ENCODE results near the gene LRRC42.

Gene LRRC42

GRCh38 chr1:54007613-54008012 is 61.5 kb downstream of the LRRC42 start:
- DNase-seq, result no peak

DNA sequence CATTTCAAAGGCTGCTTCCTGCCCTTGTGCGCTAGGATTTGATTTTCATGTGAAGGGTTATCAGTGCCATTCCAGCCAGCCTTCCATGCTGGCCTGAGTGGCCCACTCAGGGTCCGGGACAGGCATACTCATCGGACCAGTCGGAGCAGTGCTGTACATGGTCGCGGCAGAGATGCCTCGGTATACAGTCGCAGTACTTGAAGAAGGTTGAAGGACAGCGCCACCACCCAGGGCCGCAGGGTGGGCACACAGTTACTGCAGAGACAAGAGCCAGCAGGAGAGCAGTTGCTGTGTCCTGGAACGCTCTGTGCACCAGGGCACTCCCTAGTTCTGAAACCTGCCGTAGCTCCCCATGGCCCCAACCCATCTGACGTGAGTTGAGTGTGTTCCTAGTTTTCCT is 62.7 kb downstream of the LRRC42 start:
- DNase-seq, result no peak

DNA sequence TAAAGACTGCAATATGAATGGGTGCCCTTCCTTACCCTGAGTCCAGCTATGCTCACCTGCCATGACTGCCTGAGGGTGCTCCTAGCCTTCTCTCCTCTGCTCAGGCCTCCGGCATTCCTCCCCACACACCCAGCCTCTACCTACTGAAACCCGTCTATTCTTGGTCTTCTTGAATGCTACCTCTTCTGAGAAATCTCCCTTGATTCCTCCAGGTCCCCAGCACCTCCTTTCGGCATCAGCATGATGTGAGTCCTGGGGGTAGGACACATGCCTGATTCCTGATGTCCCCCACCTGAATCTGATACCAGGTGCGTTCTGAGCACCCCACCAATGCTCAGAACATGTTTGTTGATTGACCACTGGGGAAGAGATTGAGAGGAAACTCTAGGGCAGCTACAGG is 63.3 kb downstream of the LRRC42 start:
- no peak for DNase-seq

- no peak for DNase-seq
These were observed 64.4 kb downstream of the LRRC42 start for GRCh38 chr1:54010415-54011117.

DNA sequence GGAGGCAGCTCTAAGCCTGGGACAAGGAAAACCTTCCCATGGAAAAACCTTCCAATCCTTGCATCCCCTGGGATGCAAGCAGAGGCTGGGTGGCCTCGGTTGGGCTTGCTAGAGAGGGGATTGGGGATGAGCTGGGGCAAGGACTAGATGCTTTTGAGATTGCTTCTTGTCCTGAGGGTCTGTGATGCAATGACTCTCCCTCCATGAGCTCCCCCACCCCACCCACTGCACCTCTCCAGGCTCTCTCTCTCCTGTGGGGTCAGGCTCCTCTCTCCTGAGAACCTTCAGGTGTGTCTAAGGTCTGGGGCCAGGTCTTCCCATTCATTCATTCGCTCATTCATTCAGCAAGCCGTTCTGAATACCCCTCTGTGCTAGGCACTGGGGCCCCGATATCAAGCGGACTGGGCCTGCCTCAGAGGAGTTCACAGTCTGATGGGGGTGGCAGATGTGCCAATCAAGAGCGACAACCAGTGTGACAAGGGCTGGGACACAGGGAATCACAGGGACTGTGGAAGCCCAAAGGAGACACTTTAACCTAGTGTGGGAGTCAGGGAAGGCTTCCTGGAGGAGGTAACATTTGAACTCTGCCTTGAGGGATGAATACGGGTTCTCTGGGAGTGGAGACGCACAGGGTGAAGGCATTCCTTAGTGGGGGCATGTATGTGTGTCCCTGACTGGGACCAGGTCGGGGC is 65.3 kb downstream of the LRRC42 start:
- no peak for DNase-seq

DNA sequence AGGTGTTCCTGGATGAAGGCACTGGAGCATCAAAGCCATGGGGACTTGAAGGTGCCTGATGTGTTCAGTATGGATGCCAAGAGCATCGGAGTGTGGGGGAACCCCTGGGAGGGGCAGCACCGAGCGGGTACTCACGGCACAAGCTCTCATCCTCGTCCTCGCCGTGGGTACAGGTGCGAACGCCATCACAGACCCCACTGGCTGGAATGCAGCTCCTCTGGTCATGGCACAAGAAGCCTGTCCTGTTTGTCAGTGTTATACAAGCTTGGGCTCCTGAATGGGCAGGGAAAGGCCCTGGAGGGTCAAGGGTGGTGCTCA is 65.8 kb downstream of the LRRC42 start:
- DNase-seq, result no peak

GRCh38 chr1:54012863-54013262 is 66.7 kb downstream of the LRRC42 start:
- DNase-seq, result no peak

GRCh38 chr1:54013393-54014008 is 67.4 kb downstream of the LRRC42 start:
- DNase-seq, result no peak

DNA sequence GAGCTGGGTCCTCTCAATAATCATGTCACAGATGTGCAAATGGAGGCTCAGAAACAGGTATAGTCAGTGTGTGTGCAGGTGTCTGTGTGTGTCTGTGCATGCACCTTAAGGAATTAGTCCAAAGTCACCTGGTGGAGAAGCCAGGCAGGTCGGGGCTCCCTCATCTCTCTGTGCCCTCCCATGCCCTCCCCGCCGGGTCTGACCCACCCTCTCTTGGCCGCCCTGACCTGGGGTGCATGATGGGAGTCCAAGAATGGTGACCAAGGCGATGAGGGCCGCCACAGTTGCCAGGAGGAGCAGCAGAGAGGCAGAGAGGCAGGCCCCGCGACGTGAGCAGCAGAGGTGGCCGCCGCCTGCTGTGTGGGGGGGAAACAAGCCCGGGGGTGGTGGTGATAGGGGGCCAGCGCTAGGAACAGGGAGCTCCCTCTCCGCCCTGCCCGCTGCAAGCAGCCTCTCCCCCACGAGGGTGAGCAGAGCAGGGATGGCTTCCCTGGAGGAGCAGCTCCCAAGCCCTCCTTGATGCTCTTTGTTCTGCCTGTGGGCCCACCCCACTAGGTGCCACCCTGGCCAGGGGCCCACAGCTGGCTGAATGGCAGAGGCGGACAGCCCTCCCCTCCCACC is 68.0 kb downstream of the LRRC42 start:
- no peak for DNase-seq

- no peak for DNase-seq
These were observed 70.5 kb downstream of the LRRC42 start for GRCh38 chr1:54016343-54017282.
